Spleen (tissue), 11 donors: ENCODE results near the gene CARM1. TPM values are rescaled to one million over a fixed set of nuclear protein-coding genes. Genes with fewer than 3 reads are reported as not detected.

Experiments used
- DNase-seq: peaks from one replicate; pipeline ENCODE4 v3.0.0-alpha.2; 2020
- H3K27ac ChIP-seq, 8 donors: fragments of 200-600 bp; sonication (generic) in 7 of 8; 1 replicate in 4 of 8; 2 replicates in 4 of 8; pipeline versions ENCODE4 v1.5.0 to v1.8.0; 2016 to 2021; ENCODE audit warnings: inconsistent platforms in 4 of 8, mild to moderate bottlenecking in 4 of 8, moderate library complexity in 1 of 8
- H3K27me3 ChIP-seq, 7 donors: fragments of 200-600 bp; sonication (generic) in 6 of 7; replicated peaks in 1 of 7; 1 replicate in 4 of 7; 2 replicates in 3 of 7; pipeline versions ENCODE4 v1.5.0 to v1.8.0; 2016 to 2021; ENCODE audit warnings: inconsistent platforms in 3 of 7, mild to moderate bottlenecking in 1 of 7
- H3K36me3 ChIP-seq, 6 donors: fragments of 200-600 bp; sonication (generic) in 5 of 6; 1 replicate in 4 of 6; 2 replicates in 2 of 6; pipeline versions ENCODE4 v1.5.0 to v1.8.0; 2016 to 2021; ENCODE audit warnings: inconsistent platforms in 2 of 6
- H3K4me1 ChIP-seq, 6 donors: fragments of 200-600 bp; sonication (generic) in 5 of 6; 1 replicate in 3 of 6; 2 replicates in 3 of 6; pipeline versions ENCODE4 v1.5.0 to v1.8.0; 2016 to 2021; ENCODE audit warnings: inconsistent platforms in 3 of 6
- H3K4me3 ChIP-seq, 8 donors: fragments of 200-600 bp; sonication (generic) in 7 of 8; 1 replicate in 4 of 8; 2 replicates in 4 of 8; pipeline versions ENCODE4 v1.5.0 to v1.8.0; 2016 to 2021; ENCODE audit warnings: inconsistent platforms in 4 of 8, mild to moderate bottlenecking in 4 of 8, moderate library complexity in 2 of 8
- H3K9me3 ChIP-seq, 8 donors: fragments of 200-600 bp; sonication (generic) in 7 of 8; 1 replicate in 4 of 8; 2 replicates in 4 of 8; pipeline versions ENCODE4 v1.5.0 to v1.8.0; 2016 to 2021; ENCODE audit warnings: inconsistent platforms in 4 of 8
- CTCF ChIP-seq, 11 experiments: fragments of 200-600 bp in 7 of 11; fragments of 450-650 bp in 4 of 11; sonication (generic) in 4 of 11; IDR thresholded peaks in 8 of 11; conservative IDR thresholded peaks in 3 of 11; 1 replicate in 7 of 11; 2 replicates in 4 of 11; pipeline versions ENCODE4 v1.4.0 to v1.8.0; 2016 to 2021; ENCODE audit warnings: antibody characterized with exemption in 11 of 11, inconsistent platforms in 4 of 11, mild to moderate bottlenecking in 1 of 11
- POLR2A ChIP-seq, 3 donors: fragments of 450-650 bp; IDR thresholded peaks; one replicate each; pipeline ENCODE4 v1.5.1; 2017; ENCODE audit warnings: antibody characterized with exemption in 3 of 3, mild to moderate bottlenecking in 1 of 3
- POLR2AphosphoS5 ChIP-seq, 3 donors: sonication (generic); formaldehyde crosslinking; IDR thresholded peaks; one replicate each; pipeline ENCODE4 v1.5.1; 2017; ENCODE audit warnings: antibody characterized with exemption in 3 of 3
- WGBS, 5 donors: extraction: QIAGEN DNeasy Blood & Tissue Kit in 3 of 5; methylation state at CpG; one replicate each; pipeline versions ENCODE4 v1.1.5 to v1.1.7; 2013 to 2018; 5-methylcytosine and 5-hydroxymethylcytosine counted together
- intact Hi-C: fragments of 100-400 bp; cut with DNase I; formaldehyde crosslinking; loops from one replicate; pipeline ENCODE4 v1.15.0; 2023; ENCODE audit warnings: low total_unique reads
- polyA plus RNA-seq, 3 donors: library from polyadenylated mRNA; stranded (reverse); fragments of 200-250 nt; gene quantifications; one replicate each; pipeline ENCODE4 v1.2.1, GENCODE V29; 2013
- total RNA-seq, 7 donors: library from RNA; depleted of rRNA in 3 of 7; stranded (reverse); fragments of >200 nt in 3 of 7; fragmentation: NEBNext Ultra II Directional in 4 of 7; extraction: Animal tissue kit (Norgen Biotek cat#: 25700) in 4 of 7; gene quantifications; one replicate each; pipeline versions ENCODE4 v1.1.0 to v1.2.1, GENCODE V29; 2016 to 2021
- donor health status: healthy with polysubstance abuse.
- donor health status: DM: no; HTN: no; CAD: no; lungs with moderate emphysema.
- donor health status: DM: no; HTN: no; CAD: no.
- donor health status: Bipolar disorder and iron deficiency.
- donor health status: healthy.
- donor health status: DM: no; HTN: no; CAD: no.
- donor health status: DM: yes; HTN: yes; CAD: no.

Gene CARM1
- total and polyA plus RNA-seq, 10 donors, result 13.6 to 32.0 (median 24.6) TPM

- no peak overlapping the region for H3K4me3 ChIP-seq
- no peak for DNase-seq
Observed at GRCh38 chr19:10921199-10921909, 50.0 kb downstream of the CARM1 start.

GRCh38 chr19:10921910-10922637 is 50.7 kb downstream of the CARM1 start:
- H3K27me3 ChIP-seq, result no peaks in the 10 kb centered on the region
- 83 to 91% (median 87%) methylated on average over 21 to 33 of the region's 33 CpGs for WGBS, 5 donors
- H3K27ac ChIP-seq, result no peak overlapping the region
- H3K4me3 ChIP-seq, result no peak overlapping the region
- peaks cover 0 to 1% (median 0%) of the 10 kb centered on the region in 6 donors for H3K4me1 ChIP-seq
- H3K36me3 ChIP-seq, result peaks cover 0 to 87% (median 51%) of the 10 kb centered on the region in 6 donors
- TF ChIP-seq POLR2A (IDR thresholded peaks at IDR 0.05), result no peak
- no peak for TF ChIP-seq CTCF (IDR thresholded peaks at IDR 0.05 in 8 of 11, conservative IDR thresholded peaks at IDR 0.05 in 3 of 11)
- no peak for DNase-seq
- intact Hi-C loops, result no loop called here
- no peaks in the 10 kb centered on the region for H3K9me3 ChIP-seq

More at GRCh38 chr19:10921199-10921909, 50.0 kb downstream of the CARM1 start:
- Histone ChIP-seq H3K4me1 (no peaks in the 10 kb centered on the region), H3K36me3 (peaks cover 0 to 94% (median 56%) of the 10 kb centered on the region in 6 donors), H3K27me3 (no peaks in the 10 kb centered on the region), H3K9me3 (no peaks in the 10 kb centered on the region), H3K27ac (no peak overlapping the region)
- 90 to 95% (median 91%) methylated on average over 30 to 43 of the region's 43 CpGs for WGBS, 5 donors
- TF ChIP-seq POLR2AphosphoS5 (IDR thresholded peaks at IDR 0.05), result peak in 2 of 3 donors; percentile 43 to 57
- no peak for TF ChIP-seq POLR2A (IDR thresholded peaks at IDR 0.05)
- intact Hi-C loops, result no loop called here

GRCh38 chr19:10922638-10923014 is 51.3 kb downstream of the CARM1 start:
- no peak overlapping the region for H3K4me3 ChIP-seq
- H3K27ac ChIP-seq, result no peak overlapping the region
- peaks cover 0 to 84% (median 51%) of the 10 kb centered on the region in 6 donors for H3K36me3 ChIP-seq
- no peaks in the 10 kb centered on the region for H3K27me3 ChIP-seq
- DNase-seq, result no peak
- WGBS, 5 donors, result 85 to 97% (median 94%) methylated on average over 12 to 13 of the region's 13 CpGs
- TF ChIP-seq POLR2A (IDR thresholded peaks at IDR 0.05), result no peak
- TF ChIP-seq POLR2AphosphoS5 (IDR thresholded peaks at IDR 0.05), result no peak
- TF ChIP-seq CTCF (IDR thresholded peaks at IDR 0.05 in 8 of 11, conservative IDR thresholded peaks at IDR 0.05 in 3 of 11), result no peak
- peaks cover 4 to 7% (median 5%) of the 10 kb centered on the region in 6 donors for H3K4me1 ChIP-seq
- intact Hi-C loops, result no loop called here
- H3K9me3 ChIP-seq, result no peaks in the 10 kb centered on the region

- peaks cover 0 to 75% (median 51%) of the 10 kb centered on the region in 6 donors for H3K36me3 ChIP-seq
Observed at GRCh38 chr19:10923260-10924112, 52.1 kb downstream of the CARM1 start.

More at GRCh38 chr19:10923260-10924112, 52.1 kb downstream of the CARM1 start:
- Histone ChIP-seq H3K27ac (no peak overlapping the region), H3K27me3 (no peaks in the 10 kb centered on the region), H3K9me3 (no peaks in the 10 kb centered on the region), H3K4me1 (peaks cover 7 to 14% (median 10%) of the 10 kb centered on the region in 6 donors), H3K4me3 (no peak overlapping the region)
- intact Hi-C loops, result no loop called here
- DNase-seq, result no peak
- 93 to 96% (median 94%) methylated on average over 13 to 29 of the region's 29 CpGs for WGBS, 5 donors
- TF ChIP-seq CTCF (IDR thresholded peaks at IDR 0.05 in 8 of 11, conservative IDR thresholded peaks at IDR 0.05 in 3 of 11) (no peak), POLR2AphosphoS5 (IDR thresholded peaks at IDR 0.05) (peak in 2 of 3 donors; percentile 21 to 56), POLR2A (IDR thresholded peaks at IDR 0.05) (no peak)
